GM21526 (cell line): ENCODE data around the gene TLE4.
A peak's percentile ranks its signal among the peaks of the same experiment; 100 is the strongest.
"Not testable (repeated sequence)": the region's sequence is repeated elsewhere in the genome, so short reads cannot be mapped to it uniquely, and the experiment has no call there.

ENCODE experiments used
- ATAC-seq: cut with Tn5 transposase; IDR thresholded peaks from one replicate; pipeline ENCODE4 v1.9.1; 2021; ENCODE audit warnings: moderate library complexity; ENCODE audit not compliant: unreplicated experiment, low FRiP score

Gene TLE4

DNA sequence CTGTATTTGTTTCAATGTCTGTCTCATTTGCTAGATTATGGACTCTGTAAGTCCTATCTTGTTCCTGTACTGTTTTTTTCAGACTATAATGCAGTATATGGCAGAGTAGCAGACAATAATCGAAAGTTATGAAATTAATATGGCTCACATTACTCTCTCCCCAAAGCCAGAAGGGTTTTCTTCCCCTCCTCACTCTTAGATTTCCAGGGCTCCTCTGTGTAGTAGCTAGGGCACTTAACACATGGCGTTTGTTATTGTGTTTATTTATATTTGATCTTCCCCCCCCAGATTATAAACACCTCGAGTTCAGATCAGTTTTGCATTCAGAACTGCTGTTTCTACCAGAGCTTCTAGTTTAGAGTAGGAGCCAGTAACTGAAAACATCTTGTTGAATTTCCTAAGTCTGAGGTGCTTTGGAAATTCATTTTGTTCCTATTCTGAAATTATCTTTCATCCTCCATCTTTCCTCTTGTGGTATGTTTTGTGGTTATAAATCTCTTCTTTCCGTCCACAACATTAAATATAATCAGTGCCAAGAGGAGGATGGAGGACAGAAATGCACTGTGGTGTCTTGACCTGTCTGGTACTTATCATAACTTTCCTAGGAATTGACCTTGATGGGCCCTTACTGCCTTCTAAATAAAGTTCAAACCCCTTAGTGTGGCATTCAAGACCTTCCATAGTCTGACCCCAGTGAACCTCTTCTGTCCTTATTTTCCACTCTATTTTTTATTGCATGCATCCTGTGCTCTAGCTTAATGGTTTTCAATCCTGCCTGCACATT lies 27.0 kb downstream of the TLE4 start:
- ATAC-seq: no peak

DNA sequence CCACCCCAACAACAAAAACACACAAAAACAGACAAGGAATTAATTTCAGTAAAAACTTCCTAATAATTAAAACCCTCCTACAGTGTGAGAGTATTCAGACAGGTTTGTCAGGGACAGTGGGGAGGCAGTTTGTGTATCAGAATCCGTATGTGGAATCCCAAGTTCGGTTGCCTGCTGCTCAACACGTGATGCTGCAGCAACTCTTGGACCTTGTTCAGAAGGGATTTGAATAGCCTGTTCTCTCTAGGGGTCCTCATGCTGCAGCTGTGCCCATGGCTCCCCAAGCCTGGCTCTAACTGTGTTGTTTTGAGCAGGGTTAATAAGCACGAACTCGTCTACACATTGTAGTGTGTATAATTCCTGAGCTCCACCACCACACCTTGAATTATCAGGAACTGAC lies 28.7 kb downstream of the TLE4 start:
- ATAC-seq: no peak

- ATAC-seq: no peak
Observed at GRCh38 chr9:79603222-79603920, 31.6 kb downstream of the TLE4 start.

- ATAC-seq: no peak
Observed at GRCh38 chr9:79604149-79604548, 32.4 kb downstream of the TLE4 start.

GRCh38 chr9:79604921-79605562 lies 33.3 kb downstream of the TLE4 start:
- no peak for ATAC-seq

- ATAC-seq: not testable (repeated sequence)
Observed at GRCh38 chr9:79606529-79606928, 34.8 kb downstream of the TLE4 start.

GRCh38 chr9:79609468-79610018 lies 37.8 kb downstream of the TLE4 start:
- no peak for ATAC-seq

DNA sequence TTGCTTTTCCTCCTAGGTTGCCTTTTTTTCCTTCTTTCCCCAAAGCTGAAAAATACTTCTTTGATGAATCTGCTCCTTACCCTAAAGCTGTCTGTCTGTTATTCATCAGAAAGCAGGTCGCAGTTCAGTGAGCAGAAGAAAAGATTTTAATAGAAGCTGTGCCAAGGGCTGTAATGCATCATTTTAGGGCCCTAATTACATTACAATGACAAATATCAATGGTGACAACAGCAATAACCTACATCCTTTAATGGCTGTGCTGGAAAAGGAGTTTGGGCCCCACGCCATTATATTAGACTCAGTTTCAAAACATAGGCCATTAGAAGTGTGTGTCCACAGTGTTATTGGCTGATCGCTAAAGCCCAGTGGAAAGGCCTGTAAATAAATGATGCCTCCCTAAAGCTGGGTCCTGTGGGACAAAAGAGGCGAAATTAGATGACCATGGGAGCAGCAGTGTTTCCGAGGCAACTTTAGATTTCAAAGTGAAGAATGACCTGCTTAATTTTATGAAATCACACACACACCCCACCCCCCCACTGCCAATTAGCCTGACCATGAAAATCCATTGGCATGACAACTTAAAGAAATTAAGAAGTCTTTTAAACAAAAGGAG lies 38.4 kb downstream of the TLE4 start:
- ATAC-seq: no peak

- peak; percentile 90 for ATAC-seq
Observed at GRCh38 chr9:79610791-79611614, 39.2 kb downstream of the TLE4 start.

GRCh38 chr9:79613145-79613544 lies 41.4 kb downstream of the TLE4 start:
- no peak for ATAC-seq

GRCh38 chr9:79615038-79615437 lies 43.3 kb downstream of the TLE4 start:
- no peak for ATAC-seq

GRCh38 chr9:79616013-79616412 lies 44.2 kb downstream of the TLE4 start:
- ATAC-seq: no peak

DNA sequence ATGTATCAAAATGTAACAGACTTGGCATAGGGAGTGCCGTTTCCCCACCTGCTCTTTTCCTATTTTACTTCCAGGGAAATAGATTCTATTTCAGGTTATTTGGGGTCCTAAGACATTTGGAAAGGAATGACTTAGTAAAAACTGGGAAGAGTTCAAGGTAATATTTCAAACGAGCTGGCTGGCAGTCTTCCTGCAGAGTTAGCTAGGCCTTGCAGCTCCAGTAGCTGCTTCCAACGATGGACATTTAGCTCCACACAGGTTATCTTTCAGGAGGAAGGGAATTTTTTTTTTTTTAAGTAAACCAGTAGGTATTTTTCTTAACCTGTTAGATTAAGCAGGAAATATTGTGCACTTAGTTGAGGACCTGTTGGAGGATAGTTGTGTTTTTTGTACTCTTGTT lies 45.2 kb downstream of the TLE4 start:
- no peak for ATAC-seq

- no peak for ATAC-seq
Observed at GRCh38 chr9:79617395-79617794, 45.6 kb downstream of the TLE4 start.

GRCh38 chr9:79619930-79620329 lies 48.2 kb downstream of the TLE4 start:
- ATAC-seq: no peak

DNA sequence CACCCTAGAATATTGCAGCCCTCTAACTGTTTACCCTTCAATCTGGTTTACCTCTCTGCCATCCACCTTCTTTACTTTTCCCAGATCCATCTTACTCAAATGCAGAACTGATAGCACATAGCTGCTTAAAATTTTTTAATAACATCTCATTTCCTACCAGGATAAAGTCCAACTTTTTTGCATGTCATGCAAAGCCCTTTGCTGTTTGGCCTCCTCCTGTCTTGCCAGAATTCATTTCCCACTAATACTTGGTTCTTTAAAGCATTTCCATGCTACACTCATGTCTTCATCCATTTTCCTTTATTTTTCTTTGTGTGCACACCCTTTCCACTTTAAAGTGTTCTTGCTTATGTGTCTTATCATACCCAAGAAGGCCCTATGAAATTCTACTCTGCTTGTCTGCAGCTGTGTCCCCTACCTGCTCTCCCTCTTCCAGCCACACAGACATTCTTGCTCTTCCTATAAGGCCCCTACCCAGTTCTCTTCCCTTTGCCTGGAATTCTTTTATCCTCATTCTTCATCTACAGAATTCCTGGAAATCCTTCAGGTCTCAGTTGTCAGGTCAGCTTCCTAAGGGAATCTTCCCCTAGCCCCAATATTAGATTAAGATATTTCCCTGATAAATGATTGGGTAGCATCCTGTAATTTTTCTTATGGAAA lies 50.3 kb downstream of the TLE4 start:
- no peak for ATAC-seq

DNA sequence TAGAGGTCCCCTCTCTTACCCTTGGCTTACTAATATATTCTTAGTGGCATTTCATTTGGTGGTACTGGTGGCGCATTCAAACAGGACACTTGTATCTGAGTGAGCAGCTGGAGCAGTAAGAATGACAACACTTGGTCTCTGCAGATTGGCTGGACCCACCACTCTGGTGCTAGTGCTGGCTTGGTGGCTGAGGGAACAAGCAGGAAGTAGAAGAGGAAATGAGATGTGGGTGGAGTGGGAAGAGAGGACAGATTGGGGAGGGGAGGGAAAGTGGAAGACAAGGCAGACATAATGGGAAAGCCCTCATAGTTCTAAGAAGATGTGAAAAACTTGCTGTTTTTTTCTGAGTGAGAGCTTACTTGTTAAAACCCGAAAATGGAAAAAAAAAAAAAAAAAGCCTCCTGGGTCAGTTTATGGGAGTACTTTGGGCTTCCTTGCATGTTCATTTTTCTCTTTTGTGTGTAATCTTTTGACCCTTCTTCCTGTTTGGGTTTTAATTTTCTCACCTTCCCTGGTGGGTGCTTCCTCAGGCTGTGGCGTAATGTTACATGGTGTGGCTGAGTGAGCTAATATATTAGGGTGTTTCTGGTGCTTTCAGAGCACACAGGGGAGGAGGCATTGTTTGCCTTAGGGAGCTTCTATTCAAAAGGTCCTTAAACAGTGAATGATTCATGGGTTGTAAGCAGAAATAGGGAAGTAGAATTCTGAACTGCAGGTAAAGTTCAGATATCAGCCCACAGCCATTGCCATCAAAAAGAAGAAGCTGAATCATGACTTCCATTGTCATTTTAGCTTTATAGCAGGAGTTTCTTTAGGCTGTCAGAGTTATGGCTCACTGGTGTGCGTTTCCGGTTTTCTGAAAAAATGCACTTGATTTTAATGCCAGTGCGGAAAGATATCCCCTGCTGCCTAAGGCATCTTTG lies 52.3 kb downstream of the TLE4 start:
- peak; percentile 89 for ATAC-seq

DNA sequence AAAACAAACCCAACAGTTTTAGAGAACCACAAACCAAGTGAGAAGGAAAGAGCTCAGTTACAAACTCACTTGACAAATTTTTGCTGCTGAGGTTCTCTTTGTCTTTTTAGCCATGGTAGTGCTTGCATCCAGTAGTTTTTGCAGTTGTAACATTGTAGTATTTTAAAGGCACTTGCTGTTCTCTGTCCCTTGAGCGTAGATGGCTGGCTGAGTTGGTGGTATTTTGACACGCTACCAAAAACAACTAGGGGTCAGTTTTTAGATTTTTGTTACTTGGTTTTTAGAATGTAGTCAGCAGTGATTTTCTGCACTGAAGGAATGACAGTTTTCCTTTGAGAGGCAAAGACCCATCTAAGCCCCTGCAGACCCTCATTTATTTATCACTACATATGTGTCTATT lies 58.0 kb downstream of the TLE4 start:
- no peak for ATAC-seq
